Endothelial cell of umbilical vein (primary cell): ENCODE data around the gene MTPN. TPM values are rescaled to one million over a fixed set of nuclear protein-coding genes. Genes with fewer than 3 reads are reported as not detected.

Experiments used
- BruUV-seq: library from RNA; stranded (reverse); fragments of 400-500 nt; replicated peaks from 2 replicates; lab custom pipeline; 2021; lab: Mats Ljungman, UMichigan
- CTCF ChIA-PET: fragments of 300-600, 350-600 bp; sonication (Branson Sonifier 250); formaldehyde crosslinking; loops from one replicate; lab custom pipeline; 2021; ENCODE audit warnings: antibody characterized with exemption, inconsistent platforms; lab: Charles Lee
- POLR2A ChIA-PET: fragments of 300-600, 350-600 bp; sonication (Branson Sonifier 250); formaldehyde crosslinking; loops from one replicate; lab custom pipeline; 2021; ENCODE audit warnings: antibody characterized with exemption, inconsistent platforms; lab: Charles Lee
- DNase-seq: peaks from one replicate; pipeline ENCODE4 v3.0.0-alpha.2; 2011; ENCODE audit warnings: low read depth, low spot score
- FAIRE-seq: peaks from 2 replicates; lab custom pipeline; 2011; peaks lifted over from hg19 to GRCh38; lab: Jason Lieb, UNC
- H2AFZ ChIP-seq: 2 replicates; pipeline ENCODE4 v1.6.0; 2012; ENCODE audit warnings: low read depth, low read length, control low read depth, inconsistent platforms
- H3K27ac ChIP-seq: 2 replicates; pipeline ENCODE4 v1.5.1; 2011; ENCODE audit warnings: low read depth, mild to moderate bottlenecking, control low read depth, low read length, moderate library complexity; ENCODE audit not compliant: insufficient read depth
- H3K27me3 ChIP-seq, 2 experiments: 2 replicates each; pipeline versions ENCODE4 v1.6.0 to v1.6.1; 2011; ENCODE audit warnings: low read length in 2 of 2, mixed read lengths in 1 of 2; ENCODE audit not compliant: control insufficient read depth in 2 of 2, insufficient read depth in 2 of 2
- H3K36me3 ChIP-seq, 2 experiments: 2 replicates in 1 of 2; 3 replicates in 1 of 2; pipeline ENCODE4 v1.5.1; 2011; ENCODE audit warnings: low read length in 2 of 2, mild to moderate bottlenecking in 1 of 2, moderate library complexity in 1 of 2; ENCODE audit not compliant: control insufficient read depth in 2 of 2, insufficient read depth in 2 of 2; ENCODE audit errors: extremely low read depth in 1 of 2
- H3K4me1 ChIP-seq: 3 replicates; pipeline ENCODE4 v1.5.1; 2011; ENCODE audit warnings: mild to moderate bottlenecking, low read length; ENCODE audit not compliant: control insufficient read depth, insufficient read depth; ENCODE audit errors: extremely low read depth
- H3K4me2 ChIP-seq: 2 replicates; pipeline ENCODE4 v1.6.1; 2011; ENCODE audit warnings: low read length, control low read depth, mixed read lengths; ENCODE audit not compliant: insufficient read depth
- H3K4me3 ChIP-seq, 3 experiments: fragments of 200-600 bp in 1 of 3; sonication (generic), shearing (Covaris generic) in 1 of 3; replicated peaks in 1 of 3; 2 replicates each; pipeline ENCODE4 v1.5.1; 2011 to 2016; ENCODE audit warnings: control low read depth in 3 of 3, low read length in 3 of 3, mild to moderate bottlenecking in 2 of 3, inconsistent platforms in 1 of 3, low read depth in 1 of 3, moderate library complexity in 1 of 3; ENCODE audit not compliant: insufficient read depth in 1 of 3
- H3K79me2 ChIP-seq: 2 replicates; pipeline ENCODE4 v1.6.0; 2012; ENCODE audit warnings: low read length, inconsistent platforms; ENCODE audit not compliant: control insufficient read depth, insufficient read depth
- H3K9ac ChIP-seq: replicated peaks from 2 replicates; pipeline ENCODE3; 2011; ENCODE audit warnings: low read length, control low read depth; ENCODE audit not compliant: insufficient read depth; ENCODE audit errors: extremely low read depth
- H3K9me1 ChIP-seq: replicated peaks from 3 replicates; pipeline ENCODE4 v1.6.0; 2011; ENCODE audit warnings: mild to moderate bottlenecking, low read length; ENCODE audit not compliant: control insufficient read depth, insufficient read depth; ENCODE audit errors: extremely low read depth
- H3K9me3 ChIP-seq: replicated peaks from 2 replicates; pipeline ENCODE4 v1.5.1; 2012; ENCODE audit warnings: low read length, inconsistent platforms; ENCODE audit not compliant: control insufficient read depth, insufficient read depth
- H4K20me1 ChIP-seq: replicated peaks from 2 replicates; pipeline ENCODE3; 2011; ENCODE audit warnings: mild to moderate bottlenecking, low read length; ENCODE audit not compliant: control insufficient read depth, insufficient read depth; ENCODE audit errors: extremely low read depth
- EZH2 ChIP-seq: IDR thresholded peaks from 2 replicates; pipeline ENCODE4 v1.6.1; 2012; ENCODE audit warnings: borderline replicate concordance, low read depth, mild to moderate bottlenecking, moderate library complexity, low read length, inconsistent platforms; ENCODE audit not compliant: severe bottlenecking
- FOS ChIP-seq: IDR thresholded peaks from 2 replicates; pipeline ENCODE4 v1.6.1; 2011; ENCODE audit warnings: mild to moderate bottlenecking, low read length, moderate library complexity, borderline replicate concordance; ENCODE audit not compliant: insufficient read depth
- GATA2 ChIP-seq: IDR thresholded peaks from 2 replicates; pipeline ENCODE4 v1.7.0; 2011; ENCODE audit warnings: low read depth, mild to moderate bottlenecking, moderate library complexity, mixed read lengths, low read length; ENCODE audit not compliant: insufficient read length, insufficient read depth
- JUN ChIP-seq: IDR thresholded peaks from 2 replicates; pipeline ENCODE4 v1.6.1; 2011; ENCODE audit warnings: borderline replicate concordance, low read depth; ENCODE audit not compliant: insufficient read length, insufficient read depth
- MYC ChIP-seq: IDR thresholded peaks from one replicate; pipeline ENCODE4 v1.6.1; 2011; ENCODE audit warnings: mild to moderate bottlenecking, low read depth, low read length
- POLR2A ChIP-seq: IDR thresholded peaks from 2 replicates; pipeline ENCODE4 v1.6.1; 2012; ENCODE audit warnings: low read depth, mild to moderate bottlenecking, control low read depth, low read length
- POLR2AphosphoS5 ChIP-seq: IDR thresholded peaks from 2 replicates; pipeline ENCODE4 v1.6.1; 2012; ENCODE audit warnings: low read depth, mild to moderate bottlenecking, control low read depth, low read length, moderate library complexity; ENCODE audit not compliant: insufficient read depth
- dilution Hi-C: fragments of 300-500 bp; cut with MboI; formaldehyde crosslinking; loops from one replicate; pipeline ENCODE4 v1.15.0; 2019; ENCODE audit warnings: low sequenced_read_pairs; ENCODE audit not compliant: extremely low pct_ligation_motif_present
- intact Hi-C: fragments of 100-400 bp; cut with micrococcal nuclease; formaldehyde crosslinking; loops from one replicate; pipeline ENCODE4 v1.10.0; 2022
- polyA plus RNA-seq, 4 experiments: library from polyadenylated mRNA; depleted of rRNA in 3 of 4; stranded (reverse) in 3 of 4; unstranded in 1 of 4; fragments of >200 nt; gene quantifications; 2 replicates each; pipeline versions ENCODE4 v1.2.1 to v1.2.3, GENCODE V29; 2011 to 2012; ENCODE audit warnings: missing spikeins in 1 of 4
- total RNA-seq: library from RNA; stranded (reverse); gene quantifications from 2 replicates; pipeline ENCODE4 v1.2.3, GENCODE V29; 2021
- TF ChIP-seq, protein P1 (sequence below): IDR thresholded peaks from 2 replicates; pipeline ENCODE4 v1.6.1; 2011; ENCODE audit not compliant: insufficient read depth, insufficient read length
- TF ChIP-seq, protein P2 (sequence below), 2 donors: IDR thresholded peaks; 1 replicate in 1 of 2; 2 replicates in 1 of 2; pipeline ENCODE4 v1.5.1; 2011; ENCODE audit warnings: low read length in 2 of 2, mild to moderate bottlenecking in 2 of 2, moderate library complexity in 2 of 2, control low read depth in 1 of 2, inconsistent platforms in 1 of 2, low read depth in 1 of 2; ENCODE audit not compliant: insufficient read depth in 1 of 2; ENCODE audit errors: extremely low read depth in 1 of 2

The MTPN gene
- total and polyA plus RNA-seq, 2 donors (not counting 3 experiments of a cell fraction or from before 2014, with no cell fraction given): 58.1 to 174 TPM

DNA sequence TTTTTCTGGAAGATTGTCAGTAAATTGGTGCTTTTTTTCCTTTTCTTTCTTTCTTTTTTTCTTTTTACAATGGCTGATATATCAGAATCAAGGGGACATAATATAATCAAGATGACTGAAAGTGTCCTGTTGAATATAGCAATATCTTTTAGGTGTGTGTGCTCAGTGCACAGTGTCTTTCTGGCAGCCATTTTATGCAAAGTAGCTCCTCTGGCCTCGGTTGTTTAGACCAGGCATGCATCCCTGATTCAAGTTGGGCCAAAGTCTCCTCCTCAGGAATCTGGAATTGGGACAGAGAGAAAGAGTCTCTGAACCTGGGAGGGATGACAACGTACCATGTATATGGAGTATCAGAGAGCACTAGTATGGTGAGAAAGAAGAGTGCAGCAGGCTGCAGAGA, 49.0 kb upstream of the MTPN start:
- FAIRE-seq: no peak
- CTCF ChIA-PET: interaction anchor here (0.9 to 1.3 kb wide), 3 partner anchors 11 to 1600 kb away, joined by 3 to 4 read pairs (median 4); no protein-coding TSS in a partner anchor

More for the DNA sequence above, 49.0 kb upstream of the MTPN start:
- intact Hi-C loops (no loop called here), dilution Hi-C loops (no loop called here)
- H3K4me3 ChIP-seq: no peak overlapping the region
- no peaks in the 10 kb centered on the region for H3K36me3 ChIP-seq
- no peak overlapping the region for H3K27ac ChIP-seq
- H4K20me1 ChIP-seq: no peaks in the 10 kb centered on the region
- no peaks in the 10 kb centered on the region for H3K4me1 ChIP-seq
- H3K9me3 ChIP-seq: no peaks in the 10 kb centered on the region
- peaks cover 1 to 10% of the 10 kb centered on the region in 2 experiments for H3K27me3 ChIP-seq
- no peak overlapping the region for H3K9ac ChIP-seq
- no peak overlapping the region for H2AFZ ChIP-seq
- DNase-seq: no peak
- no TSS peak for BruUV-seq
- TF ChIP-seq POLR2AphosphoS5 (no peak), FOS (no peak), MYC (no peak), GATA2 (no peak), POLR2A (no peak), EZH2 (no peak), JUN (no peak)
- TF ChIP-seq, protein P1, sequence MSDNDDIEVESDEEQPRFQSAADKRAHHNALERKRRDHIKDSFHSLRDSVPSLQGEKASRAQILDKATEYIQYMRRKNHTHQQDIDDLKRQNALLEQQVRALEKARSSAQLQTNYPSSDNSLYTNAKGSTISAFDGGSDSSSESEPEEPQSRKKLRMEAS: no peak
- TF ChIP-seq, protein P2, sequence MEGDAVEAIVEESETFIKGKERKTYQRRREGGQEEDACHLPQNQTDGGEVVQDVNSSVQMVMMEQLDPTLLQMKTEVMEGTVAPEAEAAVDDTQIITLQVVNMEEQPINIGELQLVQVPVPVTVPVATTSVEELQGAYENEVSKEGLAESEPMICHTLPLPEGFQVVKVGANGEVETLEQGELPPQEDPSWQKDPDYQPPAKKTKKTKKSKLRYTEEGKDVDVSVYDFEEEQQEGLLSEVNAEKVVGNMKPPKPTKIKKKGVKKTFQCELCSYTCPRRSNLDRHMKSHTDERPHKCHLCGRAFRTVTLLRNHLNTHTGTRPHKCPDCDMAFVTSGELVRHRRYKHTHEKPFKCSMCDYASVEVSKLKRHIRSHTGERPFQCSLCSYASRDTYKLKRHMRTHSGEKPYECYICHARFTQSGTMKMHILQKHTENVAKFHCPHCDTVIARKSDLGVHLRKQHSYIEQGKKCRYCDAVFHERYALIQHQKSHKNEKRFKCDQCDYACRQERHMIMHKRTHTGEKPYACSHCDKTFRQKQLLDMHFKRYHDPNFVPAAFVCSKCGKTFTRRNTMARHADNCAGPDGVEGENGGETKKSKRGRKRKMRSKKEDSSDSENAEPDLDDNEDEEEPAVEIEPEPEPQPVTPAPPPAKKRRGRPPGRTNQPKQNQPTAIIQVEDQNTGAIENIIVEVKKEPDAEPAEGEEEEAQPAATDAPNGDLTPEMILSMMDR (IDR thresholded peaks at IDR 0.05; ENCODE audit: extremely low read depth in 1 of 2, insufficient read depth in 1 of 2, low read depth in 1 of 2, low read length in 2 of 2): no peak
- POLR2A ChIA-PET: no interaction called here
- H3K9me1 ChIP-seq: no peaks in the 10 kb centered on the region
- no peaks in the 10 kb centered on the region for H3K79me2 ChIP-seq
- no peak overlapping the region for H3K4me2 ChIP-seq
